IMR-90 (cell line): ENCODE measurements around the gene FLRT1. TPM values are rescaled to one million over a fixed set of nuclear protein-coding genes. Genes with fewer than 3 reads are reported as not detected.
A peak's percentile ranks its signal among the peaks of the same experiment; 100 is the strongest.

Experiments used
- ATAC-seq: fragments of 200-7000 bp; cut with Tn5 transposase; 2 replicates; pipeline ENCODE4 v1.9.1; 2020; ENCODE audit warnings: low read depth, mild to moderate bottlenecking, moderate library complexity
- BruUV-seq: library from RNA; stranded (reverse); fragments of 400-500 nt; replicated peaks from 2 replicates; lab custom pipeline; 2021; lab: Mats Ljungman, UMichigan
- CTCF ChIA-PET: fragments of 300-600 bp; formaldehyde crosslinking; extraction: SDS; loops from one replicate; lab custom pipeline; 2021; ENCODE audit warnings: antibody characterized with exemption; lab: Yijun Ruan, JAX
- POLR2A ChIA-PET: fragments of 300-600 bp; sonication (Branson Sonifier 250); formaldehyde crosslinking; loops from one replicate; lab custom pipeline; 2022; ENCODE audit warnings: antibody characterized with exemption; ENCODE audit not compliant: unreplicated experiment; lab: Charles Lee
- DNase-seq: peaks from one replicate; pipeline ENCODE4 v3.0.0; 2013
- H2AFZ ChIP-seq: replicated peaks from 2 replicates; pipeline ENCODE3; 2013; ENCODE audit warnings: low read length, mild to moderate bottlenecking; ENCODE audit not compliant: poor library complexity
- H2AK5ac ChIP-seq: 2 replicates; pipeline ENCODE4 v1.6.1; 2013; ENCODE audit warnings: low read depth, low read length, inconsistent platforms
- H2AK9ac ChIP-seq: replicated peaks from 2 replicates; pipeline ENCODE3; 2013; ENCODE audit warnings: mild to moderate bottlenecking, low read depth, low read length, moderate library complexity; ENCODE audit not compliant: poor library complexity
- H2BK120ac ChIP-seq: 2 replicates; pipeline ENCODE4 v1.6.1; 2013; ENCODE audit warnings: low read depth, low read length, inconsistent platforms
- H2BK15ac ChIP-seq: 3 replicates; pipeline ENCODE4 v1.6.1; 2013; ENCODE audit warnings: low read depth, low read length, inconsistent platforms
- H2BK20ac ChIP-seq: 2 replicates; pipeline ENCODE4 v1.6.1; 2013; ENCODE audit warnings: low read depth, mild to moderate bottlenecking, inconsistent platforms, low read length, moderate library complexity
- H2BK5ac ChIP-seq: 2 replicates; pipeline ENCODE4 v1.6.1; 2013; ENCODE audit warnings: mild to moderate bottlenecking, low read depth, low read length, inconsistent platforms; ENCODE audit not compliant: poor library complexity, severe bottlenecking
- H3K14ac ChIP-seq: replicated peaks from 2 replicates; pipeline ENCODE4 v1.6.1; 2013; ENCODE audit warnings: low read depth, low read length, inconsistent platforms
- H3K18ac ChIP-seq: 2 replicates; pipeline ENCODE4 v1.6.1; 2013; ENCODE audit warnings: low read depth, low read length, control low read depth
- H3K23ac ChIP-seq: 2 replicates; pipeline ENCODE4 v1.6.1; 2013; ENCODE audit warnings: low read depth, low read length, inconsistent platforms
- H3K27ac ChIP-seq: 2 replicates; pipeline ENCODE4 v1.5.1; 2013; ENCODE audit warnings: mild to moderate bottlenecking, control low read depth, low read length; ENCODE audit not compliant: insufficient read depth
- H3K27me3 ChIP-seq: 2 replicates; pipeline ENCODE4 v1.6.1; 2013; ENCODE audit warnings: low read length; ENCODE audit not compliant: control insufficient read depth, insufficient read depth
- H3K36me3 ChIP-seq: 2 replicates; pipeline ENCODE4 v1.6.1; 2013; ENCODE audit warnings: low read length, mixed read lengths; ENCODE audit not compliant: control insufficient read depth, insufficient read depth
- H3K4ac ChIP-seq: 2 replicates; pipeline ENCODE4 v1.6.1; 2013; ENCODE audit warnings: low read depth, low read length, inconsistent platforms
- H3K4me1 ChIP-seq: 2 replicates; pipeline ENCODE4 v1.6.1; 2013; ENCODE audit warnings: low read length, mixed read lengths; ENCODE audit not compliant: control insufficient read depth, insufficient read depth
- H3K4me2 ChIP-seq: 2 replicates; pipeline ENCODE4 v1.6.1; 2013; ENCODE audit warnings: low read depth, mild to moderate bottlenecking, control low read depth, low read length, moderate library complexity
- H3K4me3 ChIP-seq: 2 replicates; pipeline ENCODE4 v1.5.1; 2013; ENCODE audit warnings: low read depth, mild to moderate bottlenecking, control low read depth, low read length, moderate library complexity; ENCODE audit not compliant: insufficient read depth
- H3K56ac ChIP-seq: 2 replicates; pipeline ENCODE4 v1.6.1; 2013; ENCODE audit warnings: low read length, inconsistent platforms; ENCODE audit not compliant: insufficient read depth; ENCODE audit errors: extremely low read depth
- H3K79me1 ChIP-seq, 2 experiments: 2 replicates each; pipeline ENCODE4 v1.6.1; 2013; ENCODE audit warnings: low read length in 2 of 2, inconsistent platforms in 1 of 2, low read depth in 1 of 2
- H3K9ac ChIP-seq: 2 replicates; pipeline ENCODE4 v1.6.1; 2013; ENCODE audit warnings: low read depth, low read length, control low read depth
- H3K9me1 ChIP-seq: 2 replicates; pipeline ENCODE4 v1.6.1; 2013; ENCODE audit warnings: low read length, inconsistent platforms; ENCODE audit not compliant: insufficient read depth
- H3K9me3 ChIP-seq: 2 replicates; pipeline ENCODE4 v1.6.1; 2013; ENCODE audit warnings: low read length; ENCODE audit not compliant: control insufficient read depth, insufficient read depth
- H4K20me1 ChIP-seq: 2 replicates; pipeline ENCODE4 v1.6.1; 2013; ENCODE audit warnings: low read length, inconsistent platforms; ENCODE audit not compliant: insufficient read depth
- H4K5ac ChIP-seq: 2 replicates; pipeline ENCODE4 v1.6.1; 2013; ENCODE audit warnings: mild to moderate bottlenecking, low read depth, low read length, control low read depth
- H4K8ac ChIP-seq, 2 experiments: 2 replicates each; pipeline ENCODE4 v1.6.1; 2013; ENCODE audit warnings: low read depth in 2 of 2, low read length in 2 of 2, control low read depth in 1 of 2, inconsistent platforms in 1 of 2
- H4K91ac ChIP-seq: 2 replicates; pipeline ENCODE4 v1.6.1; 2013; ENCODE audit warnings: low read depth, low read length, inconsistent platforms; ENCODE audit not compliant: insufficient read depth
- CEBPB ChIP-seq: IDR thresholded peaks from 2 replicates; pipeline ENCODE4 v1.6.1; 2012; ENCODE audit warnings: low read depth, low read length, improper control_type of control experiment
- CHD1 ChIP-seq: IDR thresholded peaks from 2 replicates; pipeline ENCODE4 v1.6.1; 2012; ENCODE audit warnings: low read depth, low read length, improper control_type of control experiment
- FOS ChIP-seq: fragments of 150-350 bp; IDR thresholded peaks from 2 replicates; pipeline ENCODE4 v1.6.1; 2016; ENCODE audit warnings: low read depth, low read length
- MAFK ChIP-seq: IDR thresholded peaks from 2 replicates; pipeline ENCODE4 v1.6.1; 2012; ENCODE audit warnings: low read depth, low read length, improper control_type of control experiment
- MAZ ChIP-seq: IDR thresholded peaks from 2 replicates; pipeline ENCODE4 v1.6.1; 2012; ENCODE audit warnings: low read depth, mild to moderate bottlenecking, low read length, improper control_type of control experiment, moderate library complexity, borderline replicate concordance
- NFE2L2 ChIP-seq: fragments of 150-350 bp; IDR thresholded peaks from 2 replicates; pipeline ENCODE4 v1.6.1; 2016; ENCODE audit warnings: low read depth, mild to moderate bottlenecking, low read length
- POLR2A ChIP-seq: IDR thresholded peaks from 2 replicates; pipeline ENCODE4 v1.6.1; 2012; ENCODE audit warnings: mild to moderate bottlenecking, low read depth, low read length
- RAD21 ChIP-seq: IDR thresholded peaks from 2 replicates; pipeline ENCODE4 v1.6.1; 2012; ENCODE audit warnings: low read length, improper control_type of control experiment
- RCOR1 ChIP-seq: IDR thresholded peaks from 2 replicates; pipeline ENCODE4 v1.6.1; 2012; ENCODE audit warnings: mild to moderate bottlenecking, low read length, improper control_type of control experiment; ENCODE audit not compliant: insufficient replicate concordance
- SMC3 ChIP-seq: fragments of 150-350 bp; IDR thresholded peaks from 2 replicates; pipeline ENCODE4 v1.6.1; 2016; ENCODE audit warnings: low read depth, mild to moderate bottlenecking, antibody characterized with exemption, low read length, moderate library complexity
- WGBS, 2 experiments: methylation state at CpG; one replicate each; pipeline versions ENCODE4 v1.1.5 to v1.1.7; 2013; ENCODE audit warnings: missing lambda C conversion rate in 2 of 2; ENCODE audit not compliant: insufficient read length in 1 of 2; ENCODE audit errors: extremely low coverage in 2 of 2; 5-methylcytosine and 5-hydroxymethylcytosine counted together
- dilution Hi-C: fragments of 300-500 bp; cut with HindIII; formaldehyde crosslinking; loops from one replicate; pipeline ENCODE4 v1.14.3; 2018; ENCODE audit warnings: low sequenced_read_pairs; ENCODE audit not compliant: unreplicated experiment
- in situ Hi-C: fragments of 300-500 bp; cut with MboI; formaldehyde crosslinking; loops from 3 replicates; pipeline ENCODE4 v1.14.3; 2019; ENCODE audit warnings: low sequenced_read_pairs, inconsistent platforms, mixed read lengths
- intact Hi-C: fragments of 100-400 bp; cut with micrococcal nuclease; formaldehyde crosslinking; loops from 2 replicates; pipeline ENCODE4 v1.10.0; 2022
- polyA plus RNA-seq, 3 experiments: library from polyadenylated mRNA; depleted of rRNA; stranded (reverse); fragments of >200 nt; gene quantifications; 2 replicates each; pipeline ENCODE4 v1.2.3, GENCODE V29; 2012; ENCODE audit warnings: low replicate concordance in 1 of 3
- total RNA-seq: library from RNA; depleted of rRNA; stranded (reverse); fragments of >200 nt; gene quantifications from 2 replicates; pipeline ENCODE4 v1.2.3, GENCODE V29; 2012
- TF ChIP-seq, protein P1 (sequence below): conservative IDR thresholded peaks from 2 replicates; pipeline ENCODE4 v1.5.1; 2012; ENCODE audit warnings: mild to moderate bottlenecking, low read depth, low read length, improper control_type of control experiment

Gene FLRT1
- total and polyA plus RNA-seq, 2 of the 4 experiments (the other 2 are of a cell fraction): under 0.01 to 0.07 TPM

DNA sequence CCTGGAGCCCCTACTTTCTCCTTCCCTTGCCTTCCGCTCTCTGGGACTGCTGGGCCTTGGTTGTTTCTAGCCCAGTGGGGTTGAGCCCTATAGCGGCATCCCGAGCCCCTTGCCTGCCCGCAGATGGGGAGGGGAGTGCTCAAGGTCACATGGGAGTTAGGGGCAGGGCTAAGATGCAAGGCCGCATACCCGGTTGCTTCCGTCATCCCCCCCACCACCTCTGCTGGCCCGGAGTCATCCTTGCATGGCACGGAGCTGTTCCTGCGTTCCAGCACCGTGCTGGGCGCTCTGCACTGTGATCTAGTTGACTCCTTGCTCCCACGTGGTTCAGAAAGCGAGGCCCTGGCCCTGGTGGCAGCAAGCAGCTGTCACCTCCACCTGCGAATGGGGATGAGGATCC lies 18.0 kb downstream of the FLRT1 start:
- H3K9ac ChIP-seq: no peak overlapping the region
- no peak overlapping the region for H3K27ac ChIP-seq
- no peak overlapping the region for H2AK5ac ChIP-seq
- no peak overlapping the region for H4K5ac ChIP-seq
- no peak overlapping the region for H2BK20ac ChIP-seq
- H2BK120ac ChIP-seq: no peak overlapping the region
- no peaks in the 10 kb centered on the region for H3K36me3 ChIP-seq
- H3K9me1 ChIP-seq: no peaks in the 10 kb centered on the region
- H3K9me3 ChIP-seq: no peaks in the 10 kb centered on the region
- H3K18ac ChIP-seq: no peak overlapping the region
- 0 out of 2 replicates have a peak, but pooled peaks cover 5% of the 10 kb centered on the region for H4K20me1 ChIP-seq
- dilution Hi-C loops: no loop called here
- peaks cover 2% of the 10 kb centered on the region; the same call in 1 of the 2 replicates for H3K4me1 ChIP-seq
- H3K4ac ChIP-seq: no peak overlapping the region
- no peak overlapping the region for H3K56ac ChIP-seq
- ChIA-PET POLR2A (no interaction called here), CTCF (no interaction called here)
- no peaks in the 10 kb centered on the region for H3K79me1 ChIP-seq
- H3K14ac ChIP-seq: no peak overlapping the region; the same call in 1 of the 2 replicates
- no peak overlapping the region for H2BK5ac ChIP-seq
- no peaks in the 10 kb centered on the region for H3K27me3 ChIP-seq
- H2BK15ac ChIP-seq: no peak overlapping the region
- WGBS, 2 experiments: 60% methylated on average over 8 of the region's 15 CpGs; no CpG with 5 or more reads in 1 of the 2 experiments
- H4K91ac ChIP-seq: no peak overlapping the region
- ATAC-seq (no peak), DNase-seq (peak; percentile 2)
- no TSS peak for BruUV-seq
- H3K4me3 ChIP-seq: no peak overlapping the region
- no peak overlapping the region for H2AFZ ChIP-seq
- TF ChIP-seq RCOR1 (no peak), NFE2L2 (no peak), MAFK (no peak), CHD1 (no peak), RAD21 (no peak), MAZ (no peak), FOS (no peak), CEBPB (no peak), POLR2A (no peak), SMC3 (no peak)
- TF ChIP-seq, protein P1, sequence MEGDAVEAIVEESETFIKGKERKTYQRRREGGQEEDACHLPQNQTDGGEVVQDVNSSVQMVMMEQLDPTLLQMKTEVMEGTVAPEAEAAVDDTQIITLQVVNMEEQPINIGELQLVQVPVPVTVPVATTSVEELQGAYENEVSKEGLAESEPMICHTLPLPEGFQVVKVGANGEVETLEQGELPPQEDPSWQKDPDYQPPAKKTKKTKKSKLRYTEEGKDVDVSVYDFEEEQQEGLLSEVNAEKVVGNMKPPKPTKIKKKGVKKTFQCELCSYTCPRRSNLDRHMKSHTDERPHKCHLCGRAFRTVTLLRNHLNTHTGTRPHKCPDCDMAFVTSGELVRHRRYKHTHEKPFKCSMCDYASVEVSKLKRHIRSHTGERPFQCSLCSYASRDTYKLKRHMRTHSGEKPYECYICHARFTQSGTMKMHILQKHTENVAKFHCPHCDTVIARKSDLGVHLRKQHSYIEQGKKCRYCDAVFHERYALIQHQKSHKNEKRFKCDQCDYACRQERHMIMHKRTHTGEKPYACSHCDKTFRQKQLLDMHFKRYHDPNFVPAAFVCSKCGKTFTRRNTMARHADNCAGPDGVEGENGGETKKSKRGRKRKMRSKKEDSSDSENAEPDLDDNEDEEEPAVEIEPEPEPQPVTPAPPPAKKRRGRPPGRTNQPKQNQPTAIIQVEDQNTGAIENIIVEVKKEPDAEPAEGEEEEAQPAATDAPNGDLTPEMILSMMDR: no peak
- in situ Hi-C loops: no loop called here
- H2AK9ac ChIP-seq: no peak overlapping the region
- intact Hi-C loops: no loop called here
- no peak overlapping the region for H4K8ac ChIP-seq
- no peak overlapping the region for H3K23ac ChIP-seq
- no peak overlapping the region for H3K4me2 ChIP-seq
